GM23338 (cell line): ENCODE measurements around the gene IL21R. TPM values are rescaled to one million over a fixed set of nuclear protein-coding genes. Genes with fewer than 3 reads are reported as not detected.

Experiments
- ATAC-seq: fragments of 200-7000 bp; cut with Tn5 transposase; 3 replicates; pipeline ENCODE4 v1.9.1; 2020
- DNase-seq: peaks from one replicate; pipeline ENCODE4 v3.0.0-alpha.2; 2015; ENCODE audit warnings: low spot score
- H2AFZ ChIP-seq: fragments of 200-600 bp; sonication (generic); 2 replicates; pipeline ENCODE4 v1.8.0; 2016; ENCODE audit warnings: antibody characterized with exemption, mild to moderate bottlenecking, moderate library complexity
- H3F3A ChIP-seq: fragments of 200-600 bp; sonication (generic); replicated peaks from 2 replicates; pipeline ENCODE4 v1.8.0; 2017; ENCODE audit warnings: antibody characterized with exemption, mixed run types, low read depth
- H3K27ac ChIP-seq: fragments of 200-600 bp; sonication (generic); 2 replicates; pipeline ENCODE4 v1.6.1; 2016; ENCODE audit warnings: low read depth
- H3K27me3 ChIP-seq: fragments of 200-600 bp; sonication (generic); 2 replicates; pipeline ENCODE4 v1.8.0; 2016; ENCODE audit warnings: mild to moderate bottlenecking, mixed run types, moderate library complexity; ENCODE audit not compliant: insufficient read depth
- H3K36me3 ChIP-seq: fragments of 200-600 bp; sonication (generic); 2 replicates; pipeline ENCODE4 v1.8.0; 2016; ENCODE audit warnings: mild to moderate bottlenecking; ENCODE audit not compliant: insufficient read depth
- H3K4me1 ChIP-seq: fragments of 200-600 bp; sonication (generic); 2 replicates; pipeline ENCODE4 v1.8.0; 2016; ENCODE audit warnings: mild to moderate bottlenecking, moderate library complexity; ENCODE audit not compliant: insufficient read depth
- H3K4me2 ChIP-seq: fragments of 200-600 bp; sonication (generic); 2 replicates; pipeline ENCODE4 v1.7.1; 2017; ENCODE audit warnings: mixed run types
- H3K4me3 ChIP-seq: fragments of 200-600 bp; sonication (generic); 2 replicates; pipeline ENCODE4 v1.6.1; 2016; ENCODE audit warnings: mixed run types
- H3K79me2 ChIP-seq: fragments of 200-600 bp; sonication (generic); replicated peaks from 2 replicates; pipeline ENCODE4 v1.8.0; 2017; ENCODE audit warnings: mild to moderate bottlenecking; ENCODE audit not compliant: insufficient read depth
- H3K9me2 ChIP-seq: fragments of 200-600 bp; sonication (generic); 2 replicates; pipeline ENCODE4 v1.8.0; 2017; ENCODE audit not compliant: insufficient read depth
- H4K20me1 ChIP-seq: fragments of 200-600 bp; sonication (generic); replicated peaks from 2 replicates; pipeline ENCODE4 v1.8.0; 2017; ENCODE audit warnings: mild to moderate bottlenecking; ENCODE audit not compliant: insufficient read depth
- H3K27ac Mint-ChIP-seq: 2 replicates; pipeline ENCODE4 v1.8.0; 2020; ENCODE audit warnings: inconsistent platforms, mild to moderate bottlenecking, moderate library complexity, mixed read lengths
- H3K27me3 Mint-ChIP-seq: 3 replicates; pipeline ENCODE4 v1.8.0; 2022; ENCODE audit warnings: low read depth, mild to moderate bottlenecking, moderate library complexity, mixed read lengths, inconsistent platforms; ENCODE audit not compliant: insufficient read depth, poor library complexity
- H3K36me3 Mint-ChIP-seq: 3 replicates; pipeline ENCODE4 v1.8.0; 2021; ENCODE audit warnings: low read depth, mild to moderate bottlenecking, inconsistent platforms, moderate library complexity, mixed read lengths
- H3K4me1 Mint-ChIP-seq: 3 replicates; pipeline ENCODE4 v1.8.0; 2020; ENCODE audit warnings: mild to moderate bottlenecking, inconsistent platforms, mixed read lengths
- H3K4me3 Mint-ChIP-seq: 3 replicates; pipeline ENCODE4 v1.8.0; 2021; ENCODE audit warnings: moderate library complexity, mild to moderate bottlenecking, inconsistent platforms, mixed read lengths
- H3K9me3 Mint-ChIP-seq: 3 replicates; pipeline ENCODE4 v1.8.0; 2020; ENCODE audit warnings: moderate library complexity, mild to moderate bottlenecking, inconsistent platforms, mixed read lengths
- EZH2 ChIP-seq: fragments of 200-600 bp; sonication (generic); IDR thresholded peaks from one replicate; pipeline ENCODE4 v1.8.0; 2017; ENCODE audit warnings: antibody characterized with exemption, mild to moderate bottlenecking, low read depth; ENCODE audit not compliant: unreplicated experiment
- JUNB ChIP-seq: IDR thresholded peaks from one replicate; pipeline ENCODE4 v1.6.1; 2016; ENCODE audit warnings: antibody characterized with exemption; ENCODE audit not compliant: unreplicated experiment
- STAT1 ChIP-seq: IDR thresholded peaks from one replicate; pipeline ENCODE4 v1.6.1; 2016; ENCODE audit warnings: antibody characterized with exemption; ENCODE audit not compliant: unreplicated experiment
- ZNF114 ChIP-seq: fragments of 250-450 bp; sonication (Bioruptor Pico); IDR thresholded peaks from 2 replicates; pipeline ENCODE4 v1.5.0; 2020; ENCODE audit warnings: mild to moderate bottlenecking, moderate library complexity
- ZNF462 ChIP-seq: fragments of 250-450 bp; sonication (Bioruptor Pico); IDR thresholded peaks from 2 replicates; pipeline ENCODE4 v1.5.0; 2020; ENCODE audit warnings: mild to moderate bottlenecking, moderate library complexity
- polyA plus RNA-seq: library from polyadenylated mRNA; unstranded; fragments of >200 nt; fragmentation: Nextera tagmentation; extraction: Ambion mirVana; gene quantifications from 2 replicates; pipeline ENCODE4 v1.2.1, GENCODE V29; 2016
- total RNA-seq: library from RNA; depleted of rRNA; stranded (reverse); fragments of >200 nt; shearing (Covaris generic); gene quantifications from 2 replicates; pipeline ENCODE4 v1.2.3, GENCODE V29; 2014
- TF ChIP-seq, protein P1 (sequence below): IDR thresholded peaks from one replicate; pipeline ENCODE4 v1.6.1; 2018; ENCODE audit warnings: antibody characterized with exemption; ENCODE audit not compliant: unreplicated experiment

IL21R gene
- total and polyA plus RNA-seq, 2 experiments from 2014 or later: 0.42 to 2.6 TPM

GRCh38 chr16:27400751-27401620 is 988 bp upstream of the IL21R start (continued):
- TF ChIP-seq, protein P1, sequence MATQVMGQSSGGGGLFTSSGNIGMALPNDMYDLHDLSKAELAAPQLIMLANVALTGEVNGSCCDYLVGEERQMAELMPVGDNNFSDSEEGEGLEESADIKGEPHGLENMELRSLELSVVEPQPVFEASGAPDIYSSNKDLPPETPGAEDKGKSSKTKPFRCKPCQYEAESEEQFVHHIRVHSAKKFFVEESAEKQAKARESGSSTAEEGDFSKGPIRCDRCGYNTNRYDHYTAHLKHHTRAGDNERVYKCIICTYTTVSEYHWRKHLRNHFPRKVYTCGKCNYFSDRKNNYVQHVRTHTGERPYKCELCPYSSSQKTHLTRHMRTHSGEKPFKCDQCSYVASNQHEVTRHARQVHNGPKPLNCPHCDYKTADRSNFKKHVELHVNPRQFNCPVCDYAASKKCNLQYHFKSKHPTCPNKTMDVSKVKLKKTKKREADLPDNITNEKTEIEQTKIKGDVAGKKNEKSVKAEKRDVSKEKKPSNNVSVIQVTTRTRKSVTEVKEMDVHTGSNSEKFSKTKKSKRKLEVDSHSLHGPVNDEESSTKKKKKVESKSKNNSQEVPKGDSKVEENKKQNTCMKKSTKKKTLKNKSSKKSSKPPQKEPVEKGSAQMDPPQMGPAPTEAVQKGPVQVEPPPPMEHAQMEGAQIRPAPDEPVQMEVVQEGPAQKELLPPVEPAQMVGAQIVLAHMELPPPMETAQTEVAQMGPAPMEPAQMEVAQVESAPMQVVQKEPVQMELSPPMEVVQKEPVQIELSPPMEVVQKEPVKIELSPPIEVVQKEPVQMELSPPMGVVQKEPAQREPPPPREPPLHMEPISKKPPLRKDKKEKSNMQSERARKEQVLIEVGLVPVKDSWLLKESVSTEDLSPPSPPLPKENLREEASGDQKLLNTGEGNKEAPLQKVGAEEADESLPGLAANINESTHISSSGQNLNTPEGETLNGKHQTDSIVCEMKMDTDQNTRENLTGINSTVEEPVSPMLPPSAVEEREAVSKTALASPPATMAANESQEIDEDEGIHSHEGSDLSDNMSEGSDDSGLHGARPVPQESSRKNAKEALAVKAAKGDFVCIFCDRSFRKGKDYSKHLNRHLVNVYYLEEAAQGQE: no peak
- no peak for TF ChIP-seq ZNF462 (CRISPR knock-in tag)

GRCh38 chr16:27402569-27402963 is 592 bp downstream of the IL21R start:
- Histone ChIP-seq H3K9me2 (no peaks in the 10 kb centered on the region; the same call in 1 of the 2 replicates), H3K4me1 (no peaks in the 10 kb centered on the region; the same call in 1 of the 2 replicates), H3K79me2 (no peaks in the 10 kb centered on the region), H4K20me1 (no peaks in the 10 kb centered on the region), H2AFZ (no peak overlapping the region), H3K4me3 (no peak overlapping the region), H3K27me3 (no peaks in the 10 kb centered on the region), H3F3A (no peaks in the 10 kb centered on the region), H3K36me3 (no peaks in the 10 kb centered on the region), H3K27ac (no peak overlapping the region), H3K4me2 (no peak overlapping the region)
- no peak overlapping the region for H3K4me3 Mint-ChIP-seq
- no peak overlapping the region for H3K27ac Mint-ChIP-seq
- peaks cover 11% of the 10 kb centered on the region; the same call in 2 of the 3 replicates for H3K4me1 Mint-ChIP-seq
- peaks cover 6% of the 10 kb centered on the region for H3K27me3 Mint-ChIP-seq
- no peaks in the 10 kb centered on the region for H3K9me3 Mint-ChIP-seq
- no peak for ATAC-seq
- no peaks in the 10 kb centered on the region for H3K36me3 Mint-ChIP-seq
- no peak for DNase-seq
- TF ChIP-seq STAT1 (no peak), ZNF114 (CRISPR knock-in tag) (no peak), EZH2 (no peak), JUNB (no peak)
